NCI-H1105 (cell line): Measurements from ENCODE around the gene FMNL1.
"Not testable (repeated sequence)": the region's sequence is repeated elsewhere in the genome, so short reads cannot be mapped to it uniquely, and the experiment has no call there.

Source experiments
- DNase-seq: peaks from one replicate; lab custom pipeline; 2025; lab: John Stamatoyannopoulos, UW

Gene FMNL1

DNA sequence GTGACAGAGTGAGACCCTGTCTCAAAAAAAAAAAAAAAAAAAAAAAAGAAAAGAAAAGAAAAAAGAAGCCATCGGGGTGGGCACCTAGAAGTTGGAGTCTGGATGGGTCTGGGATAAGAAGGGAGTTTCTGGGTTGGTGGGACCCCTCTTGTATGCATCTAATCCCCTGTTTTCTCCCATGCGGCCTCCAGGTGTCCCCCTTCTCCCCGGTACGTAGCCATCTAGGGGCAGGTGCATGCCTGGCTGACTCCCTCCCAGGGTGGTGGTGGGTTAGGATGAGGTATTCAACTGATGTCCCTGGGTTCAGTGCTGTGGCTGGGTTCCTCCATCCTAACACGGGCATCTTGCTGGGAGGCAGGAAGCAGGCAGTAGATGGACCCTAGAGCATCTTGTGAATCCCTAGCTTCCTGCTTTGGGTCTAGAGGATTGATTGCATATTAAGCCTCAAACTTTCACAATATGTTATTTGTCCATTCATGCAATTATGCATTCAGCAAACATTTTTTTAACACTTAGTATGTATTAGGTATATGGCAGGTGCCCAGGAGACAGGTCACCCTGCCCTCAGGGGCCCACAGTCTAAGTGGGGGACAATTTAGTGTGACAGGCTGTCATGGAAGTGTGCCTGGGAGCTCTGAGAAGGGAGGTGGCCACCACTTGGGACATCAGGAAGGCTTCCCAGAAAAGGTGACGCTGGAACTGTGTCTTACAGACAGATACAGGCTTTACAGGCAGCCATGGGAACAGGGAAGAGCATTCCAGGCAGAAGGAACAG is 13.1 kb downstream of the FMNL1 start:
- peak; percentile 12 for DNase-seq

- peak; percentile 44 for DNase-seq
Measured at GRCh38 chr17:45235416-45236281, 14.0 kb downstream of the FMNL1 start.

- no peak for DNase-seq
Measured at GRCh38 chr17:45236282-45236606, 14.6 kb downstream of the FMNL1 start.

GRCh38 chr17:45237686-45238085 is 16.0 kb downstream of the FMNL1 start:
- no peak for DNase-seq

- no peak for DNase-seq
Measured at GRCh38 chr17:45238155-45238774, 16.6 kb downstream of the FMNL1 start.

- no peak for DNase-seq
Measured at GRCh38 chr17:45240905-45241327, 19.2 kb downstream of the FMNL1 start.

DNA sequence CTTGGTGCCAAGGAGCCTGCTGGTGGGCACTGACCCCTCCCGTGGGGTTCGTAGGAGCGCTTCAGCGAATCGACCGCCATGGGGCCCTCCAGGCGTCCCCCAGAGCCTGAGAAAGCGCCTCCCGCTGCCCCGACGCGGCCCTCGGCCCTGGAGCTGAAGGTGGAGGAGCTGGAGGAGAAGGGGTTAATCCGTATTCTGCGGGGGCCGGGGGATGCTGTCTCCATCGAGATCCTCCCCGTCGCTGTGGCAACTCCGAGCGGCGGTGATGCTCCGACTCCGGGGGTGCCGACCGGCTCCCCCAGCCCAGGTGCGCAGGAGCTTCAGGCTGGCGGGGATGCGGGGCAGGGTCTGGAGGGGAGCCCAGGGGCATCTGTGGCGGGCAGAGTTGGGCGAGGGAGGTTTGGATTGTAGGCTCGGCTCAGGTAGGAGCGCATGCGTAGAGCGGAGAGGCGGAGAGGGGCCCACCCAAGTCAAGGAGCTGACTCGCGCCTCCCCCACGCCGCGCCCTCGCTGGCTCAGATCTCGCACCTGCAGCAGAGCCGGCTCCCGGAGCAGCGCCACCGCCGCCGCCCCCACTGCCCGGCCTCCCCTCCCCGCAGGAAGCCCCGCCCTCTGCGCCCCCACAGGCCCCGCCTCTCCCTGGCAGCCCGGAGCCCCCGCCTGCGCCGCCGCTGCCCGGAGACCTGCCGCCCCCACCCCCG is 19.8 kb downstream of the FMNL1 start:
- DNase-seq = peak; percentile 82

GRCh38 chr17:45242029-45242414 is 20.3 kb downstream of the FMNL1 start:
- no peak for DNase-seq

DNA sequence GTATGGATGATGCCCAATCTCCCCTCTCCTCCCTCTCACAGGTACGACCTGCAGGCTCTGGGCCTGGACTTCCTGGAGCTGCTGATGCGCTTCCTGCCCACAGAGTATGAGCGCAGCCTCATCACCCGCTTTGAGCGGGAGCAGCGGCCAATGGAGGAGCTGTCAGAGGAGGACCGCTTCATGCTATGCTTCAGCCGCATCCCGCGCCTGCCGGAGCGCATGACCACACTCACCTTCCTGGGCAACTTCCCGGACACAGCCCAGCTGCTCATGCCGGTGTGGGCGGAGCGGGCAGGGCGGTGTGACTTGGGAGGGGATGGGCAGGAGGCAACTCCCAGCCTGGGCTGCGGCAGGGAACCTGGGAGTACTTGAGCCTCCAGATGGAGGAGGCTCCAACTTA is 22.1 kb downstream of the FMNL1 start:
- DNase-seq = no peak

GRCh38 chr17:45244725-45245656 is 23.3 kb downstream of the FMNL1 start:
- DNase-seq = no peak

DNA sequence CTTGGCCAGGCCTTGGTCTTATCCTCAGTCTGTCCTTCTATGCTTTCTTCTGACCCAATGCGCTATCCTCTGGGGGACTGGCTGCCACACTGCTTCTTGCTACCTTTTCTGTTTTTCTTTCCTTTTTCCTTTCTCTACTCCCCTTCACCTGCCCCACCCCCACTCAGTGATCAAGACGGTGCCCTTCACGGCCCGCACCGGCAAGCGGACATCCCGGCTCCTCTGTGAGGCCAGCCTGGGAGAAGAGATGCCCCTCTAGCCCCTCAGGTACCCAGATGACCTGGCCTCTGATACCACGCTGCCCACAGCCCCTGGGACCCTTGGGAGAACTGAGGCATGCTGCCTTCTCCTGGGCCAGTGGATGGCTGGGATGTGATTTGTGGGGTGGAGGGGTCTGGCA is 24.7 kb downstream of the FMNL1 start:
- DNase-seq = no peak

DNA sequence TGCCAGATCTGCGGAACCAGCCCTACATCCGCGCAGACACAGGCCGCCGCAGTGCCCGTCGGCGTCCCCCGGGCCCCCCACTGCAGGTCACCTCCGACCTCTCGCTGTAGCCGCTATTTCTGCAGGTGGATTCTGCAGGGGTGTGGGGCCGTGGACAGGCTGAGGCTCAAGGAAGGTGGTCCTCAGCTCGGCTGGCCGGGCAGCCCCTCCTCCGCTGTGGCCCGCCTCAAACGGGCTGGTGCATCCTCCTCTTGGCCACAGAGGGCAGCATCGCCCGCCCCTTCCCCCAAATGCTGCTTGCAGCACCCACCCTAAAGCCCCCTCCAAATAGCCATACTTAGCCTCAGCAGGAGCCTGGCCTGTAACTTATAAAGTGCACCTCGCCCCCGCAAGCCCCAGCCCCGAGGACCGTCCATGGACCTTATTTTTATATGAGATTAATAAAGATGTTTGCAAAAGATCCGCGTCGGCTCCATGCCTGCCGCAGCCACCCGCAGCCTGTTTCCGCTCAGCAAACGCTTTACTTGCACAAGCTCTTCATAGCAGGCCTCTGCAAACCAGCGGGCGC is 25.3 kb downstream of the FMNL1 start:
- peak; percentile 40 for DNase-seq

GRCh38 chr17:45247429-45248131 is 25.9 kb downstream of the FMNL1 start:
- peak; percentile 93 for DNase-seq

GRCh38 chr17:45248132-45248957 is 26.7 kb downstream of the FMNL1 start:
- peak; percentile 45 for DNase-seq

- DNase-seq = no peak
Measured at GRCh38 chr17:45251931-45252330, 30.2 kb downstream of the FMNL1 start.

DNA sequence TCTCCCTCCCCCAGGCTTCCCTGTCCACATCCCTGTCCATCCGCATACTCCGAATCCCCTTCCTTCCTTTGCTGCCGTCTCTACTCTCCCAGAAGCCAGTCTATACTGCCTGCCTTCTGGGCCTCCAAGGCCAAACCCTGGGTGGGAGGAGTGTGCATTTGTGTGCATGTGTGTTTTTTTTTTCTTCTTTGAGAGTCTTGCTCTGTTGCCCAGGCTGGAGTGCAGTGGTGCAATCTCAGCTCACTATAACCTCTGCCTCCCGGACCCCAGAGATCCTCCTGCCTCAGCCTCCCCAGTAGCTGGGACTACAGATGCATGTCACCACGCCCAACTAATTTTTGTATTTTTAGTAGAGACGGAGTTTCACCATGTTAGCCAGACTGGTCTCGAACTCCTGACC is 31.6 kb downstream of the FMNL1 start:
- DNase-seq = not testable (repeated sequence)

- no peak for DNase-seq
Measured at GRCh38 chr17:45253879-45254278, 32.2 kb downstream of the FMNL1 start.

DNA sequence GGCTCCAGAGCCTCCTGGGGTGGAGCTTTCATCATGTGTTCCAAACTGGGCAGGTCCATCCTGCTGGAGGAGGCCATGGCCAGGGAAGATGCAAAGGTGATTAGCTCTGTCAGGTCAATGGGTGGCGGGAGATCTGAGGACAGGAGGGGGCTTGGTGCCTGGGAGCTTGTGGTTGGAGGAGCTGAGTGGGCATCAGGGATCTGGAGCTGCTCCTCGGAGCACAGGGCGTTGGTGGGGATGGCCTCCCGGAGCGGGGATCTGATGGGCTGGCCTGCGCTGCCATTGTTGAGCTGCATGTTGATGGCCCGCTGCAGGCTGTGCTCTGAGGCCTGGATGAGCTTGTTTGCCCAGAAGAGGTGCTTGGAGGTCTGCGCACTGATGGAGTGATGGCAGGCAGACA is 33.7 kb downstream of the FMNL1 start:
- no peak for DNase-seq
